SW 1271 (cell line): ENCODE results near the gene SPATA25.

Experiments
- DNase-seq, 2 experiments: peaks; one replicate each; lab custom pipeline; 2025; lab: John Stamatoyannopoulos, UW

Gene SPATA25

DNA sequence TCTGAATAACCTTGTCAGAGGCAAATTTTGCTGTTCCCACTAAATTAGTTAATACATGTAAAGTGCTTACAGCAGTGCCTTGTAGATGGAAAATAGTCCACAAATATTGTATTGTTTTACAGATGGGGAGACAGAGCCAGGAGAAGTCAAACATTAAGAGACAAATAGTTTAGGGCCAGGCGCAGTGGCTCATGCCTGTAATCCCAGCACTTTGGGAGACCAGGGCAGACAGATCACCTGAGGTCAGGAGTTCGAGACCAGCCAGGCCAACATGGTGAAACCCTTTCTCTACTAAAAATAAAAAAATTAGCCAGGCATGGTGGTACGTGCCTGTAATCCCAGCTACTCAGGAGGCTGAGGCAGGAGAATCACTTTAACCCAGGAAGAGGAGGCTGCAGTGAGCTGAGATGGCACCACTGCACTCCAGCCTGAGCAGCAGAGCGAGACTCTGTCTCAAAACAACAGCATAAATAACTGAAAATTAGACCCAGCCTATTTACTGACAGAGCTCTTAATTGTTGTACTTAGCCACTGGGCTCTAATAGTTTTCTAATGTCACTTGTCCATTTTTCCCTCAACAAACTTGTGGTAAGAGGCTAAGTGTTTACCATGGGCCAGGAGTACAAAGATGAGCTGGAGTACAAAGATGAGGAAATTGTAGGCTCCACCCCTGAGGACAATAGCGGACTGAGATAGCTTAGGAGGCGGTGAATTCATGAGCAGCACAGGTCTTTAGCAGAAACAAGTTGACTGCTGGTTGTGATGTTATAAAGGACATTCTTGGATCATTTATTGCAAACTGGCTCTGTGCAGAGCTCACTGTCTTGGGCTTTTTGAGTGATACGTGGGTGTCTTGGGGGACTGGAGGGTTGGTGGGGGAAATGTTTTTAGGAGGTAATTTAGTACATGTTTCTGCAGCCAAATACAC, 23.6 kb downstream of the SPATA25 start:
- no peak for DNase-seq

GRCh38 chr20:45861221-45862075, 26.0 kb downstream of the SPATA25 start:
- no peak for DNase-seq

DNA sequence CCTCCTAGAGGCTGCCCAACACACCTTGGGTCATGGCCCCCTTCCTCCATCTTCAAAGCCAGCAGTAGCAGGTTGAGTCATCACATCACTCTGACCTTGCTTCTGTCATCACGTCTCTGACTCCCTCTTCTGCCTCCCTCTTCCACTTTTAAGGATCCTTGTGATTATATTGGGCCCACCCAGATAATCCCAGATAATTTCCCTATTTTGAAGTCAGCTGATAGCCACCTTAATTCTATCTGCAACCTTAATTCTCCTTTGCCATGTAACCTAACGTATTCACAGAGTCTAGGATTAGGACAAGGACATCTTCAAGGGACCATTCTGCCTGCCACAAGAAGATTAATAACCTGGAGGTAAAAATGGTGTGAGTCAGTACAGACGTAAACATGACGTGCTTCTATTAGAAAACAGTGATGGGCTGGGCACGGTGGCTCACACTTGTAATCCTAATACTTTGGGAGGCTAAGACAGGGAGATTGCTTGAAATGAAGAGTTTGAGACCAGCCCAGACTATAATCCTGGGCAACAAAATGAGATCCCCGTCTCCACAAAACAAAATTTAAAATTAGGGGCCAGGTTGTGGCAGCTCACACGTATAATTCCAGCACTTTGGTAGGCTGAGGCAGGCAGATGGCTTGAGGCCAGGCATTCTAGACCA, 26.7 kb downstream of the SPATA25 start:
- no peak for DNase-seq

GRCh38 chr20:45859916-45860315, 27.5 kb downstream of the SPATA25 start:
- no peak for DNase-seq

DNA sequence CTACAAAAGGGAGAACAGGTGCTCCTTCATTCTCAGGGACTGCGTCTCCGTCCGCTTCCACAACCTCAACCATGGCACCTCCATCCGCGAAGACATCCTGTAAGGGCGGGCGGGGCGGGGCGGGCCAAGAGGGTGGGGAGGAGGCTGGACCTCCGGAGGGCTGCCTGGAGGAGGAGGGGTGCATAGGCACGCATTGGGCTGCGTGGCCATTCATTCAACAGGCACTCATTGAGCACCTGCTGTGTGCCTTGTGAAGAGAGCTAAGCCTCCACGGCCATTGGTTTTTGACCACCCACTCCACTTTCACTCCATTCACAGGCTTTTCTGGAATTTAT, 29.6 kb downstream of the SPATA25 start:
- no peak for DNase-seq

DNA sequence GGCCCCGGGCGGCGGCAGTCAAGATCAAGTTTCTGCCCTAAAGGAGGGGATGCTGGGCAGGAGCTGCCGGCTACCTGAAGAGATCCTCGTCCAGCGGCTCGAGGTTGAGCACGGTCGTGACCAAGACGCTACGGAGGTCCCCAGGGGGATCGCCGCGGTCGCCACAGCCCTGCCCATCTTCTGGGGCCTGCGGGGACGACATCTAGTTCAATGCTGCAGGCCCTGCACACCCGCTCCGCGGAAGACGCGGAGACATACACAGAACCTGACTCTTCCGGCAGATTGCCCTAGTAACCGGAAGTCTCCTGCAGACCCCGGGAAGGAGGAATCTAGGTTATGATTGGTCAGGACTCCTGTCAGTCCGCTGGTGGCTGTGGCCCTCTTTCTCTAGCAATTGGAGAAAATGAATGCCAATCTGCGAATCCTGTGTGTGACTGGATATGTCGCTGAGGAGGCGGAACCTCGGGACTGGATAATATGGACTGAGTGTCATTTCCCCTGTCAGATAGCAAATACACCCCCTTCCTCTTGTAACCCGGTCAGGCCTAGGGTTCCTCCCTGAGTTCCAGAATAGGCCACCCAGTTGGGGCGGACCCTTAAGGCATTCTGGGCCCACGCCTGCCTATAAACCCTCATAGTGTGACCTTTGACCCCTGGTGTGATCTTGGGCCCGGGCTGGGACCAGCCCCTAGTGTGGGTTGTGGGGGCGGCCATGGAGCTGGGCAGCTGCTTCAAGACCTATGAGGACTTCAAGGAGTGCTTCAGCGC, 30.1 kb downstream of the SPATA25 start, which contains the start of the genes ACOT8 and ZSWIM3:
Gene ACOT8, minus strand, starts transcription at position 279 of the 768 bp plus-strand sequence. Its CDS starts 77 bp downstream, at position 202.
Gene ZSWIM3, plus strand, starts transcription at position 501 of the 768 bp plus-strand sequence. Its CDS starts 212 bp downstream, at position 713.
- peak; percentile 99 to 100 for DNase-seq

GRCh38 chr20:45853484-45853883, 33.9 kb downstream of the SPATA25 start:
- no peak for DNase-seq

GRCh38 chr20:45852326-45852725, 35.1 kb downstream of the SPATA25 start:
- no peak for DNase-seq

DNA sequence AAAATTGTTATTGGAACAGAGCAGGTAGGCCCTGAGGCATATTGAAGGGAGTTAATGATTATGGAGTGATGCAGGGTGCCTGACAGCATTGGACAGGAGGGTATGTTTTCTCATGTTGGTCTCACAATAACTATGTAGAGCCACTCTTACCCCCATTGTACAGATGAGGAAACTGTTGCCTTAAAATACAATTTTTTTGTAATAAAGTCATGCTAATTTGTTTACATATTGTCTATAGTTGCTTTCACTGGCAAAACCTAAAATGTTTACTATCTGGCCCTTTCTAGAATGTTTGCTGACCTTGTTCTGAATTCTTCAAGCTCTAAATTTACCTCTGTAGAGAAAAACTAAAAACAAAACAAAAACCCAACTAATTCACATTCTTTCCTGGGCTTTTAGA, 35.9 kb downstream of the SPATA25 start:
- DNase-seq, result no peak

GRCh38 chr20:45850926-45851325, 36.5 kb downstream of the SPATA25 start:
- no peak for DNase-seq

GRCh38 chr20:45850238-45850637, 37.2 kb downstream of the SPATA25 start:
- no peak for DNase-seq

- DNase-seq, result no peak
Observed at GRCh38 chr20:45848969-45849582, 38.3 kb downstream of the SPATA25 start.

GRCh38 chr20:45848421-45848820, 39.0 kb downstream of the SPATA25 start:
- DNase-seq, result no peak

DNA sequence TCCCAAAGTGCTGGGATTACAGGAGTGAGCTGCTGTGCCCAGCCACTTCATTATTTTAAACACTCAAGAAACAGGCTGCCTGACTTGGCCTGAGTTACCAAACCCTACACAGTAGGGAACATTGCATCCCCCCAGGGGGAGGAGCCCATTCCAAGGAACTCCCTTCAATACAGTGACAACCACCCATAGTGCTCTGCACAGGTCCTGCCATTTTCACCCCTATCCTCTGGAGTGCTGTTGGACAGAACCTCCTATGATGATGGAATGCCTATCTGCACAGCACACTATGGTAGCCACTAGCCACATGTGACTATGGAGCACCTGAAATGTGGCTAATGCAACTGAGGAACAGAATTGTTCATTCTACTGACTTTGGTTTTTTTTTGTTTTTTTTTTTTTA, 42.0 kb downstream of the SPATA25 start:
- DNase-seq, result no peak

- no peak for DNase-seq
Observed at GRCh38 chr20:45843506-45843905, 43.9 kb downstream of the SPATA25 start.

DNA sequence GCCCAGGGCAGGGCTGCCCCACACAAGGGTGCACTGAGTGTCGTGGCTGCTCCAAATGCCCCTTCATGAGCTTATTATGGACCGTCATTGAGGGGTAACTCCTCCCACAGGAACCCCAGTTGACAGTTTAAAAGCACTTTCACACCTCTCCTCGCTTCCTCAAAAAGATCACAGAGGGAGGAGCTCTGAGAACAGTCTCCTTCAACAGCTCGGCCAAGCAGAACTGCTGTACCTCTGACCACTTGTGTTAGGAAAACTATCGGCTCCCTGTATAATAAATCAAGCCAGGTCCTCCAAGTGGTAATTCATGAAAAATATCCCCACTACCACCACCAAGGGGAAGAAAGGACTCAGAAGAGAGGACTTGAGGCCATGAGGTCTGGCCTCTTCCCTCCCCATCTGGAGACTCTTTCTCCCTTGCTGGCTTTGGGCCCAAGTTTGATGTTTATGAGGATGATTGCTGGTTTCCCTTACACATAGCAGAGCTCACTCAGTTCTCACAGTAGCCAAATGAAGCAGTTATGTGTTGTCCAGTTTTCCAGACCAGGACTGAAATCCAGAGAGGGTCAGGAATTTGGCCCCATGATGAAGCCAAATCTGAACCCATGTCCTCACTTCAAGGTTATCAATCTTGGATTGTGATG, 45.1 kb downstream of the SPATA25 start:
- no peak for DNase-seq

GRCh38 chr20:45841407-45842129, 45.9 kb downstream of the SPATA25 start:
- DNase-seq, result no peak

GRCh38 chr20:45840700-45841198, 46.7 kb downstream of the SPATA25 start:
- DNase-seq, result no peak

DNA sequence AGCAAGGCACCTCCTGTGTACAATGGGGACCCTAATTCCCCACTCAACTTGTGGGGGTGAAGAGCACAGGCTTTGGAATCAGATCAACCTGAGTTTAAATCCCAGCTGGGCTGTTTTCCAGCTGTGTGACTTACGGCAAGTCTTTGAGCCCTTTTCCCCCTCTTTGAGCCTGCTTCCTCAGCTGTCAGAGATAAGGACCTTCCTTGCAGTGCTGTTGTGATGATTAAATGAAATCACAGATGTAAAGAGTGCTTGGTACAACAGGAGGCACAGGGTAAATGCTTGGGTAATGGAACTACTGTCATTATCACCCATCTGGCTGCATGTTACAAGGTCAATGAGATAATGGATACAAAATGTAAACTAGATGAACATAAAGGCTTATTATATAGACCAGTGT, 50.6 kb downstream of the SPATA25 start:
- DNase-seq, result no peak
